Mesenchymal stem cell (in vitro differentiated cells and primary cell): ENCODE data around the gene VGLL1.

Experiments used
- DNase-seq: peaks from one replicate; pipeline ENCODE4 v3.0.0-alpha.2; 2013
- H2AFZ ChIP-seq: one replicate; pipeline ENCODE4 v1.6.1; 2013; ENCODE audit warnings: low read depth, mild to moderate bottlenecking, control low read depth, inconsistent platforms, low read length, moderate library complexity
- H2AK5ac ChIP-seq: 2 replicates; pipeline ENCODE4 v1.6.1; 2013; ENCODE audit warnings: low read length, moderate library complexity, mild to moderate bottlenecking, inconsistent platforms; ENCODE audit not compliant: severe bottlenecking
- H2BK120ac ChIP-seq: one replicate; pipeline ENCODE4 v1.6.1; 2013; ENCODE audit warnings: low read depth, mild to moderate bottlenecking, inconsistent platforms, low read length, moderate library complexity
- H2BK12ac ChIP-seq, 2 experiments: one replicate each; pipeline ENCODE4 v1.6.1; 2013; ENCODE audit warnings: inconsistent platforms in 2 of 2, low read length in 2 of 2, mild to moderate bottlenecking in 2 of 2, moderate library complexity in 2 of 2, control low read depth in 1 of 2
- H2BK15ac ChIP-seq: one replicate; pipeline ENCODE4 v1.6.1; 2013; ENCODE audit warnings: mild to moderate bottlenecking, low read depth, inconsistent platforms; ENCODE audit not compliant: poor library complexity, severe bottlenecking
- H2BK5ac ChIP-seq: 2 replicates; pipeline ENCODE4 v1.6.1; 2013; ENCODE audit warnings: low read depth, mild to moderate bottlenecking, low read length, control low read depth, inconsistent platforms; ENCODE audit not compliant: poor library complexity, severe bottlenecking
- H3K14ac ChIP-seq, 2 experiments: one replicate each; pipeline ENCODE4 v1.6.1; 2013; ENCODE audit warnings: inconsistent platforms in 2 of 2, low read length in 2 of 2, control low read depth in 1 of 2, mild to moderate bottlenecking in 1 of 2, moderate library complexity in 1 of 2
- H3K18ac ChIP-seq, 2 experiments: one replicate each; pipeline ENCODE4 v1.6.1; 2013; ENCODE audit warnings: inconsistent platforms in 2 of 2, low read length in 2 of 2, control low read depth in 1 of 2, low read depth in 1 of 2, mild to moderate bottlenecking in 1 of 2
- H3K23ac ChIP-seq, 2 experiments: one replicate each; pipeline ENCODE4 v1.6.1; 2013; ENCODE audit warnings: inconsistent platforms in 2 of 2, low read length in 2 of 2, mild to moderate bottlenecking in 2 of 2, moderate library complexity in 2 of 2, control low read depth in 1 of 2
- H3K27ac ChIP-seq: 2 replicates; pipeline ENCODE4 v1.5.1; 2013; ENCODE audit warnings: mild to moderate bottlenecking, moderate library complexity, low read length, control low read depth, inconsistent platforms; ENCODE audit not compliant: poor library complexity, severe bottlenecking
- H3K27me3 ChIP-seq, 2 experiments: 2 replicates each; pipeline versions ENCODE4 v1.6.1 to v1.7.0; 2013; ENCODE audit warnings: low read length in 2 of 2, mild to moderate bottlenecking in 2 of 2, moderate library complexity in 2 of 2, control low read depth in 1 of 2, inconsistent platforms in 1 of 2; ENCODE audit not compliant: control insufficient read depth in 1 of 2, insufficient read depth in 1 of 2
- H3K36me3 ChIP-seq, 2 experiments: 2 replicates each; pipeline versions ENCODE4 v1.6.1 to v1.7.0; 2013; ENCODE audit warnings: low read length in 2 of 2, control low read depth in 1 of 2, inconsistent platforms in 1 of 2, low read depth in 1 of 2, mild to moderate bottlenecking in 1 of 2; ENCODE audit not compliant: insufficient read depth in 2 of 2, control insufficient read depth in 1 of 2
- H3K4ac ChIP-seq, 2 experiments: one replicate each; pipeline ENCODE4 v1.6.1; 2013; ENCODE audit warnings: inconsistent platforms in 2 of 2, low read length in 2 of 2, mild to moderate bottlenecking in 2 of 2, moderate library complexity in 2 of 2, control low read depth in 1 of 2, low read depth in 1 of 2
- H3K4me1 ChIP-seq: 2 replicates; pipeline ENCODE4 v1.6.1; 2013; ENCODE audit warnings: low read depth, low read length, control low read depth; ENCODE audit not compliant: control insufficient read depth, insufficient read depth
- H3K4me2 ChIP-seq: 2 replicates; pipeline ENCODE4 v1.6.1; 2013; ENCODE audit warnings: low read length, mild to moderate bottlenecking, inconsistent platforms; ENCODE audit not compliant: poor library complexity, severe bottlenecking
- H3K4me3 ChIP-seq, 2 experiments: 2 replicates each; pipeline versions ENCODE4 v1.5.1 to v1.7.0; 2013; ENCODE audit warnings: low read length in 2 of 2, mild to moderate bottlenecking in 2 of 2, control low read depth in 1 of 2, low read depth in 1 of 2; ENCODE audit not compliant: insufficient read depth in 1 of 2
- H3K79me1 ChIP-seq: replicated peaks from 2 replicates; pipeline ENCODE4 v1.6.1; 2013; ENCODE audit warnings: mild to moderate bottlenecking, control low read depth, low read length, inconsistent platforms; ENCODE audit not compliant: poor library complexity, severe bottlenecking
- H3K9ac ChIP-seq: 2 replicates; pipeline ENCODE4 v1.7.0; 2013; ENCODE audit warnings: mild to moderate bottlenecking, low read length, moderate library complexity
- H3K9me3 ChIP-seq: 2 replicates; pipeline ENCODE4 v1.7.0; 2013; ENCODE audit warnings: mild to moderate bottlenecking, low read length; ENCODE audit not compliant: control insufficient read depth
- H4K8ac ChIP-seq: one replicate; pipeline ENCODE4 v1.6.1; 2013; ENCODE audit warnings: inconsistent platforms, mild to moderate bottlenecking, low read length, moderate library complexity
- H4K91ac ChIP-seq: one replicate; pipeline ENCODE4 v1.6.1; 2013; ENCODE audit warnings: mild to moderate bottlenecking, low read length, inconsistent platforms
- WGBS: methylation state at CpG from one replicate; pipeline ENCODE4 v1.1.7; 2013; ENCODE audit warnings: mixed read lengths; 5-methylcytosine and 5-hydroxymethylcytosine counted together

VGLL1 gene

GRCh38 chrX:136584545-136584944, 52.5 kb downstream of the VGLL1 start:
- H2AFZ ChIP-seq: no peak overlapping the region
- no peak overlapping the region for H2BK5ac ChIP-seq
- no peak for DNase-seq
- no peak overlapping the region for H3K9ac ChIP-seq
- H4K91ac ChIP-seq: no peak overlapping the region
- H3K27me3 ChIP-seq: peaks cover 3 to 14% of the 10 kb centered on the region in 2 experiments
- H3K9me3 ChIP-seq: no peaks in the 10 kb centered on the region
- H3K36me3 ChIP-seq: no peaks in the 10 kb centered on the region
- H3K14ac ChIP-seq: no peak overlapping the region
- no peak overlapping the region for H3K4me2 ChIP-seq
- no peaks in the 10 kb centered on the region for H3K4me1 ChIP-seq
- H3K4me3 ChIP-seq: no peak overlapping the region
- H3K18ac ChIP-seq: no peak overlapping the region
- no peaks in the 10 kb centered on the region for H3K79me1 ChIP-seq
- H2BK120ac ChIP-seq: no peak overlapping the region
- H3K23ac ChIP-seq: no peak overlapping the region
- no peak overlapping the region for H2BK15ac ChIP-seq
- H2BK12ac ChIP-seq: no peak overlapping the region
- no peak overlapping the region for H3K27ac ChIP-seq
- H2AK5ac ChIP-seq: no peak overlapping the region
- WGBS: 75% methylated on average over 2 of the region's 4 CpGs
- no peak overlapping the region for H3K4ac ChIP-seq
- no peak overlapping the region for H4K8ac ChIP-seq

- Histone ChIP-seq H3K4me1 (no peaks in the 10 kb centered on the region), H3K9me3 (no peaks in the 10 kb centered on the region), H3K4ac (no peak overlapping the region), H3K4me3 (no peak overlapping the region), H2AFZ (no peak overlapping the region), H3K36me3 (no peaks in the 10 kb centered on the region), H3K9ac (no peak overlapping the region), H3K4me2 (no peak overlapping the region), H4K91ac (no peak overlapping the region), H2AK5ac (no peak overlapping the region), H2BK12ac (no peak overlapping the region), H3K18ac (no peak overlapping the region), H4K8ac (no peak overlapping the region), H2BK5ac (no peak overlapping the region), H3K27ac (no peak overlapping the region), H2BK15ac (no peak overlapping the region), H3K27me3 (peaks cover 3 to 13% of the 10 kb centered on the region in 2 experiments), H3K79me1 (no peaks in the 10 kb centered on the region), H2BK120ac (no peak overlapping the region), H3K14ac (no peak overlapping the region), H3K23ac (no peak overlapping the region)
- 72% methylated on average over 5 of the region's 5 CpGs for WGBS
- no peak for DNase-seq
These were observed 53.2 kb downstream of the VGLL1 start for GRCh38 chrX:136585262-136585661.

- H2BK12ac ChIP-seq: no peak overlapping the region
- H3K18ac ChIP-seq: no peak overlapping the region
- H3K14ac ChIP-seq: no peak overlapping the region
- H4K91ac ChIP-seq: no peak overlapping the region
- no peaks in the 10 kb centered on the region for H3K9me3 ChIP-seq
- no peak overlapping the region for H2BK5ac ChIP-seq
- no peak overlapping the region for H2AK5ac ChIP-seq
- DNase-seq: no peak
- WGBS: 80% methylated on average over 2 of the region's 3 CpGs
- H3K4me2 ChIP-seq: no peak overlapping the region
- H3K36me3 ChIP-seq: no peaks in the 10 kb centered on the region
- H3K27me3 ChIP-seq: peaks cover 0 to 6% of the 10 kb centered on the region in 2 experiments
- H3K9ac ChIP-seq: no peak overlapping the region
- no peak overlapping the region for H2BK15ac ChIP-seq
- no peak overlapping the region for H2BK120ac ChIP-seq
- no peak overlapping the region for H3K23ac ChIP-seq
- H4K8ac ChIP-seq: no peak overlapping the region
- no peak overlapping the region for H2AFZ ChIP-seq
- no peaks in the 10 kb centered on the region for H3K4me1 ChIP-seq
- H3K27ac ChIP-seq: no peak overlapping the region
- H3K4me3 ChIP-seq: no peak overlapping the region
- H3K79me1 ChIP-seq: no peaks in the 10 kb centered on the region
- no peak overlapping the region for H3K4ac ChIP-seq
These were observed 53.9 kb downstream of the VGLL1 start for GRCh38 chrX:136585960-136586359.

GRCh38 chrX:136586386-136586785, 54.4 kb downstream of the VGLL1 start:
- DNase-seq: no peak
- Histone ChIP-seq H3K9ac (no peak overlapping the region), H3K23ac (no peak overlapping the region), H2BK15ac (no peak overlapping the region), H3K4me1 (no peaks in the 10 kb centered on the region), H3K36me3 (no peaks in the 10 kb centered on the region), H3K14ac (no peak overlapping the region), H2BK120ac (no peak overlapping the region), H3K18ac (no peak overlapping the region), H2BK5ac (no peak overlapping the region), H3K4me3 (no peak overlapping the region), H3K27me3 (peaks cover 0 to 2% of the 10 kb centered on the region in 2 experiments), H3K79me1 (no peaks in the 10 kb centered on the region), H2BK12ac (no peak overlapping the region), H3K4ac (no peak overlapping the region), H3K4me2 (no peak overlapping the region), H3K27ac (no peak overlapping the region), H3K9me3 (no peaks in the 10 kb centered on the region), H2AK5ac (no peak overlapping the region), H4K8ac (no peak overlapping the region), H2AFZ (no peak overlapping the region), H4K91ac (no peak overlapping the region)
- 74% methylated on average over 3 of the region's 3 CpGs for WGBS
